BE2C (cell line): ENCODE results near the gene ADAMTSL3.

Source experiments
- DNase-seq: peaks from one replicate; pipeline ENCODE4 v3.0.0-alpha.2; 2020
- H3K27me3 ChIP-seq: fragments of 250-450 bp; sonication (Bioruptor Pico); 2 replicates; pipeline ENCODE4 v1.5.1; 2020; ENCODE audit warnings: mild to moderate bottlenecking
- H3K36me3 ChIP-seq: fragments of 250-450 bp; sonication (Bioruptor Pico); 2 replicates; pipeline ENCODE4 v1.5.1; 2020; ENCODE audit warnings: mild to moderate bottlenecking
- H3K4me1 ChIP-seq: fragments of 250-450 bp; sonication (Bioruptor Pico); 2 replicates; pipeline ENCODE4 v1.5.1; 2020
- H3K4me3 ChIP-seq: 2 replicates; pipeline ENCODE4 v1.5.1; 2011; ENCODE audit warnings: low read depth, low read length
- H3K9me3 ChIP-seq: fragments of 250-450 bp; sonication (Bioruptor Pico); 2 replicates; pipeline ENCODE4 v1.5.1; 2020
- CTCF ChIP-seq: IDR thresholded peaks from 2 replicates; pipeline ENCODE4 v1.5.1; 2012; ENCODE audit warnings: mild to moderate bottlenecking, low read depth, low read length

ADAMTSL3 gene

GRCh38 chr15:83682476-83683088 lies 28.7 kb downstream of the ADAMTSL3 start:
- Histone ChIP-seq H3K4me1 (no peaks in the 10 kb centered on the region), H3K36me3 (no peaks in the 10 kb centered on the region), H3K9me3 (no peaks in the 10 kb centered on the region), H3K27me3 (peaks cover 25% of the 10 kb centered on the region), H3K4me3 (no peak overlapping the region)
- no peak for TF ChIP-seq CTCF
- no peak for DNase-seq

GRCh38 chr15:83685916-83686332 lies 32.0 kb downstream of the ADAMTSL3 start:
- no peak for DNase-seq
- Histone ChIP-seq H3K9me3 (no peaks in the 10 kb centered on the region), H3K36me3 (no peaks in the 10 kb centered on the region), H3K27me3 (peaks cover 32% of the 10 kb centered on the region), H3K4me1 (no peaks in the 10 kb centered on the region), H3K4me3 (no peak overlapping the region)
- TF ChIP-seq CTCF = no peak

- H3K4me1 ChIP-seq = no peaks in the 10 kb centered on the region
- H3K4me3 ChIP-seq = no peak overlapping the region
- H3K9me3 ChIP-seq = no peaks in the 10 kb centered on the region
- DNase-seq = no peak
- H3K36me3 ChIP-seq = no peaks in the 10 kb centered on the region
- peaks cover 29% of the 10 kb centered on the region for H3K27me3 ChIP-seq
- TF ChIP-seq CTCF = no peak
These were observed 34.3 kb downstream of the ADAMTSL3 start for GRCh38 chr15:83688201-83688600.

- no peak overlapping the region for H3K4me3 ChIP-seq
- DNase-seq = no peak
- H3K27me3 ChIP-seq = peaks cover 23% of the 10 kb centered on the region
- no peaks in the 10 kb centered on the region for H3K36me3 ChIP-seq
- no peak for TF ChIP-seq CTCF
- no peaks in the 10 kb centered on the region for H3K4me1 ChIP-seq
- H3K9me3 ChIP-seq = no peaks in the 10 kb centered on the region
These were observed 36.8 kb downstream of the ADAMTSL3 start for GRCh38 chr15:83690676-83691075.

GRCh38 chr15:83692746-83693581 lies 39.0 kb downstream of the ADAMTSL3 start:
- Histone ChIP-seq H3K4me1 (no peaks in the 10 kb centered on the region), H3K4me3 (no peak overlapping the region), H3K36me3 (no peaks in the 10 kb centered on the region), H3K27me3 (peaks cover 6% of the 10 kb centered on the region), H3K9me3 (no peaks in the 10 kb centered on the region)
- TF ChIP-seq CTCF = no peak
- no peak for DNase-seq

GRCh38 chr15:83694015-83694414 lies 40.1 kb downstream of the ADAMTSL3 start:
- Histone ChIP-seq H3K27me3 (peaks cover 3% of the 10 kb centered on the region; the same call in 1 of the 2 replicates), H3K9me3 (no peaks in the 10 kb centered on the region), H3K4me3 (no peak overlapping the region), H3K36me3 (no peaks in the 10 kb centered on the region), H3K4me1 (no peaks in the 10 kb centered on the region)
- DNase-seq = no peak
- no peak for TF ChIP-seq CTCF
